Stimulated activated CD8-positive, alpha-beta memory T cell treated with anti-CD3 and anti-CD28 coated beads, Interleukin-4, amount 100 ng/mL, for 1 hour (primary cell): ENCODE measurements around the gene APOA4.
A peak's percentile ranks its signal among the peaks of the same experiment; 100 is the strongest.

ENCODE experiments used
- DNase-seq, 2 donors: peaks; one replicate each; pipeline ENCODE4 v3.0.0-alpha.2; 2020; ENCODE audit warnings: low read depth in 2 of 2, low spot score in 1 of 2

Gene APOA4

DNA sequence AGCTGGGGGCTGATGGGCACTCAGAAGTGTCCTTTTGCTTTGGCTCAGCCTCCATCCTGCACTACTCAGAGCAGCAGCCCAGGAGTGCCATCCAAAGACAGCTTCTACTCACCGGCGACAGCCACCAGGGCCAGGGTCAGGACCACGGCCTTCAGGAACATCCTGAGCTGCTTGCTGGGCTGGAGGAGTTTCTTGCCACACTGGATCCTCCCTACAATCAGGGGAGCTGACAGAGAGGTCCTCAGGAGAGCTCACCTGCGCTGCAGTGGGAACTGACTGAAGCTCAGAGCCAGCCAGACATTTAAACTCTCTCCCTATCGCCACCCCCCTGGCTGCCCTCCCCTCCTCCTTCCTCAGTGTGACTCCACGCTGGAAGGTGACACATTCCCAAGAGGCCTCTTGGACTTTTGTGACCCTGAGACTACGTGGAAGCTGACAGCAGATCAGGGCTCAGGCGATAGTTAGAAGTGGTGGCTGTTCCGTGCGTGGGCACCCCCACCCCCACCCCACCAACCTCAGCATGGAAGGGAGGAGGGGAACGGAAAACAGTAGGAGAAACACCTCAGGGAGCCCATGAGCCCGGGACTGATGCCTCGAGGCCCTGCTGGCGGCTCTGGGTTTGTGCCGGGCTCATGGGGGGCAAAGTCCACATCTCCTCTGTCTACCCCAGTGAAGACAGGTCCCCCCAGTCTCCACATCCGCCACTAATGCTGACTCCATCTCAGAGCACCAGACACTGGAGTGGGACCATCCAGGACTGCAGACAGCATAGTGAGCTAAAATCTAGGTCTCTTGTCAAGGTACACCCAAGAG, at the start of gene APOA4:
TSS of gene APOA4 (minus strand) at position 274 of the 813 bp plus-strand sequence. CDS start at position 161, 113 bp downstream.
- DNase-seq = no peak

DNA sequence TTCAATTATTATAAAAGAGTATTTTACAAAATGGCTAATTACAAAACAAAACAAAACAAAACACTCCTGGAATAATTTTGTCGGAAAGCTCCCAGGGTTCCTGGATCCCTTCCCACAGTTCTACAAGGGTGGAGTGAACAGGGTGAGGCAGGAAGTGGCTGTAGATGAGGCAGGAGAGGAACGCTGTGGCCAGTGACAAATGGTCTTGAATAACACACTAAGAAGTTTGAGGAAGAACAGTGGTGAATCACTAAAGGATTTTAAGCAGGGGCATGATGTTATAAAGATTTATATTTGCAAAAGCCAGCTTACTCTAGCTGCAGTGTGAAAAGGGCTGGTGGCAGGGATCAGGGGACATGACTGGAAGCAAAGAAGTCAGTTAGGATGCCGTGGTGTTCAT, 48.1 kb upstream of the APOA4 start:
- DNase-seq = no peak

DNA sequence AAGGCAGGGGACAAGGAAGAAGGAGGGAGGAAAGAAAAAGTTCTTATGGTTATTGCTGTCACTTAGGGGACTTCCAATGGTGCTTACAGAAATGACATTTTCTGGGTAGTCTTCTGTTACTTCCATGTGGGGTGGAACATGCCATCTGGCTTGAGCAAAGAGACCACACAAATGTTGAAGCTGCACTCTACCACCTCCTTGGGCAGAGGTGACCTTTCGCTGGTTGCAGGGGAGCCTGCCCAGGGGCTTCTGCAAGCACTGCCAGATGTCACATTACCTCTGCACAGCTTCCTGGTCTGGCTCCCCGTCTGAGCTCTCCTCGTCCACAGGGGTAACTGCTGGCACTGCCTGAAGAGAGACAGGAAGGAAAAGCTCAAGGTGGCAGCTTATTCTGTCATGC, 47.0 kb upstream of the APOA4 start:
- no peak for DNase-seq

DNA sequence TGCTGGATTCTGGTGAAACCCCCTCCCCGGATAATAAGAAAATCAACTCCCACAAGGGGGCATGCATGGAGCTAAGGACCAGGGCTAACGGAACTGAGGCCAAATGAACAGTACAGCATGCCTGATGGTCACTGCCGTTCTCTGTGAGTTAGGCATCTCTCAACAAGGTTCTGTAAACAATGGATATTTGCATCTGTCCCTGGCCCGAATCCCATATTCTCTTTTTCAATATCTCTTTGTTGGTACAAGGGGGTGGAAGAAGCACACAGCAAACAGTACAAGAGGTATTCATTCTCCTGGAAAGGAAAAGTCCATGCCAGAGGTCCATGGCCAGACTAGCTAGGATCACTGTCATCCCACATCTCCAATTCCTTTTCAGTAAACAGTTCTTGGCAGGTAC, 46.5 kb upstream of the APOA4 start:
- DNase-seq = no peak

DNA sequence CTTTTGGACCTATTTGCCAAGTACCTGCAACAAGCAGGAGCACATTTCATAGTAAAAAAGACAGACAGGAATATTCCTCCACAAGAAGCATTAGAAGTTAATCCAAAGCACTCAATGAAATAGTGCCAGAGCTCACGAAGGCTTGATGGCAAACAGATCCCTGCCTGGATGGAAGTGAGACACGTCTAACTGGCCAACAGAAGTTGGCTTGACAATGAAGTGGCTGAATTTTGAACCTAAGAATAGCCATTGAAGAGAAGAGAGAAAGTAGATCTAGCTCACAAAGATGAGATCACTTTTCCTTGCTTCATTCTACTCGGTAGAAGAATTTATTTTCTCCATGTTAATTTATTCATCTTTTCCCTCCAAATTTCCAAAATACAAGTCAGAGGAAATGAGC, 45.0 kb upstream of the APOA4 start:
- no peak for DNase-seq

DNA sequence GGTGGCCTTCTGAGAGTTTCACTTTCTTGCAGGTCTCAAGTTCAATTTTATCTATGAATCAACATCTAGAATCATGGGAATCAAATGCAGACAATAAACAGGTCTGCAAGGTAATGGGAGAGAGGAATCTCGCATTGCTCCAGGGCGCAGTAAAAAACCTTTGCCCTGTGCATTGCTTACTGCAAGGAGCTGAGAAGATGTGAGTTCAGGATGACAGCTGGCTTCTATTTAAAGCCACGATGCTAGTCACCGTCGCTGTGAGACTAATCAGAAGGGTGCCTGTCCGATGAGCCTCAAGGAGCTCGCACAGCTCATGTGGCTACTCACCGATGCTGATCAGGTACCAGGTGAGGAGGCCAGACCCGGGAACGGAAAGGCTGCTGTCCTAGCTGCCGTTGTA, 44.5 kb upstream of the APOA4 start:
- no peak for DNase-seq

DNA sequence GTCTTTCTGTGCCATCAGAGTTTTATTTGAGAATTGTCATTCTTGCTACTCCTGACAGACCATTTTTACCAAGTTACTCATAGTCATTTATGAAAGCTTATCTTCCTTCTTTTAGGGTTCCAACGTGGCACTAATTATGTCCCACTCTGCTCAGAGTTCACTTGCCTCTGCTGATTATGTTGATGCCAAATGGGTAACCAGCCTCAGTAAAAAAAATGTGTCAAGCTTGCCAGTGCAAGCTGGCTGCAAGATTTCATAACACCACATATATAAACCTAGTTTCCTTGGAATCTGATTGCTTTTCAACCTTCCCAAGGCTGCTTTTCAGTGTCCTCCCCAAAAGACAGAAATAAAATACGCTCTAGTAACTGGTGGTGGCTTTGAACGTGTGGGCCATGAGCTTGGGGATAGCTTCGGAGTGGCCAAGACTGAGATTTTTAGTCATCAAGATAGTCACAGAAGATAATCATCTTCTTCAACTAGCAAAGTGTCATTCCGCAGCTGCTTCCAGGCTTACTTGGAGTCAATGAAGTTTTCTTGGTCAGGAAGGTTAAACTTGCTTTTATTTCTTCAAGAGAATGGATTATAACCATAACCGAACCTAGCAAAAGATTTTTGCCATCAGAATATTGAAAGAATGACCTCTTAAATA, 43.8 kb upstream of the APOA4 start:
- no peak for DNase-seq

DNA sequence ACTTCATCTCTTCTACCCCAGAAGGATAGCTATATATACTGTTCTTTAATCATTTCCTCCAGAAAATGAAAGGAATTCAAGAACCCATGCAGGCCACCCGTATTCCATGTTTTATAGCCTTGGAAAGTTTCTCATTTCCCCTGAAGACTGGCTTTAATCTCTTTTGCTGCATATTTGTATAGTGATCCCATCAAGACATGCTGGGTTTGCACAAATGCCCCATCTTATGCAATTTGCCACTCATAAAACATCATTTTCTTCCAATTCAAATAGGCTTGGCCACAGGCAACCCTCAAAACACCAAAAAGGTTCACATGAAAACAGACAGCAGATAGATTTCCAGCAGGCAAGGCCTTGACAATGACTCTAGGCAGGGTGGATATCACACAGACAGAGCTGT, 42.6 kb upstream of the APOA4 start:
- no peak for DNase-seq

DNA sequence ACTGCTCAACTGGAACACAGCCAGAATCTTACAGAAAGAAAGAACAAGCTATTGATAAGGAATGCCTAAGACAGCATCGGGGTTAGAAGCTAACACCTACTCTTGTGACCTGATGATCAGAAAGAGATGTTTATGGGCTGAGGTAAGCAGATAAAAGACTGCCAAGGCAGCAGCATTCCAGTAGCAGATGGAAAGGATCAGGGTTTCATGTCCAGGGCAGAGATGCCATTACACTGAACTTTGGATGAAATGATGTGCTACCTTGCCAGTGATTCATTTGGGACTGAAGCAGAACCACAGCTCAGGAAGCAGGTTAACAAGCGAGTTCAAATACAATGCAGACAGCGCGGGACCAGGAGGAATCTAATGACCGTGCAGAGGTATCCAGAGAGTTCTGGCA, 41.4 kb upstream of the APOA4 start:
- DNase-seq = no peak

DNA sequence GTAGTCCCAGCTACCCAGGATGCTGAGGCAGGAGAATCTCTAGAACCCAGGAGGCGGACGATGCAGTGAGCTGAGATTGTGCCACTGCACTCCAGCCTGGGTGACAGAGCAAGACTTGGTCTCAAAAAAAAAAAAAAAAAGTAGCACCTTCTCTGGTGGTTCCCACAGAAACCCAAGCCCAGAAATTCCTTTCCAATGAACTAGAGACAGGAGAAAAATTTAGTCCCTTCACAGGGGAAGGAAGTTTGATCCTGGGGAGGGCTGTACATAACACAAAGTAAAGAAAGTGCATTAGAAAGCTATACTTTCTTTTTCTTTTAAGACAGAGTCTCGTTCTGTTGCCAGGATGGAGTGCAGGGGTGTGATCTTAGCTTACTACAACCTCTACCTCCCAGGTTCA, 39.8 kb upstream of the APOA4 start:
- DNase-seq = no peak

DNA sequence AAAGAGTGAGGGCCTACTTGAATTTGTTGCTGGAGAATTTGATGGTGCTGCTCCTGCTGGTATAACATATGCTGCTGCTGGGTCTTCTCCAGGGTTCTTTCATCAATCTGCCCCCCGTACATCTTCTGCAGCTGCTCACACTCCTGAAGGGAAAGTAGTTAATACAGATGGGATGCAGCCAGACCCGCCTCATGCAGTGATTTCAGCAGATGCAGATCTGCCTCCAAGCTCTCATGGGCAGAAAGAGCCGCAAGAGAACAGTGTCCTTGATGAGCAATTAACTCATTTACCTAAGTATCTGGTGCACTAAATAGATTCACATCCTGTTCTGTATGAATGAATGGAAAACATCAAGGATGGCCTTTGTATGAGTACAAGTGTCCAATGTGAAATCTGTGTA, 39.1 kb upstream of the APOA4 start:
- no peak for DNase-seq

DNA sequence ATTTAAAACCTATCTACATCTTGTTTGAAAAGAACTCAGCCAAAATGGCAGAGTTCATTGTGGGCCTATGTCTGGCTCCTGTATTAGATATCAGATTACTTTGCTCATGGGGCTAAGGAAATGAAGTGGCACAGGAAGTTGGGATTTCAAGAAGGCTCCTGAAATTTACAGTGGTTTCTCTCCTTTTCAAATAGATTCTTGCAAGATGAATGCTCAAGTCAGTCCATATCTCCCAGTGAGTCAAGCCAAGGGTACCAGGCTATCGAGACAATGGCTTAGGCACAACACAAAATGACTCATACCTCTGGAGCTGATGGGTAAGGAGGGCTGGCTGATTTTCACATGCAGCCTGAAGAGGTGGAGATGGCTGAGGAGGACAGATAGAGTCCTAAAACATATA, 38.4 kb upstream of the APOA4 start:
- no peak for DNase-seq

DNA sequence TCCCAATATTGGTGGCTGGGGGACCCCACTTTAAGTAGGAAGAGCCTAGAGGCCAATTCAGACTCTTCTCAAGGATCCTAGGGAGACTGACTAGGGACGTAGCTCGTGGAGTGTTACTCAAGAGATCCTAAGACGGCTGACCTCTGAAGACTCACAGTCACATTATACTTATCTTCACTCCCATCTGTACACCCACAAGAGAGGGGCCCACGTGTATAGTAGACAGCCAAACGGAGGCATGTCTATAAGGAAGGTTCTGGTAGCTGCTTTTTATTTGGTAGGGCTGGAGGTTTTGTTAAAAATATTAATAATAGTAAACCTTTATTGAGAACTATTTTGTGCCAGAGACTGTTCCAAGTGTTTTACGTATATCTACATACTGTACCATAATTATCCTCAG, 37.2 kb upstream of the APOA4 start:
- DNase-seq = no peak

DNA sequence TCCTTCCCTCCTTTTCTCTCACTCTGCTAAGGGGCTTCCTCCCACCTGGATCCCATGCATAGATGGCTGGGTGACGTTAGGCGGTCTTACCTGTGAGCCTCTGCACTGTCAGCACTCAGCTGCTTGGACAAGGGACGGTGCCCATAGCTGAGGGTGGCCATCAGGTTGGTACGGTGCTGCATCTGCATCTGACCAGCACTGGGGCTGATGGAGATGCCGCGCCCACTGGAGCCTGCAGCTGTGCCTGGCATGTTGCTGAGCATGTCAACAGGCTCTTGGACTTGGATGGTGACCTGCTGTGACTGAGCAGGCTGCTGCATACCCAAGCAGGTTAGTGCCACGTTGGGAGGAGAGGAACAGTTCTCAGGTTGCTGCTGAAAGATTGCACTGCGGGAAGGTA, 36.1 kb upstream of the APOA4 start:
- DNase-seq = no peak

DNA sequence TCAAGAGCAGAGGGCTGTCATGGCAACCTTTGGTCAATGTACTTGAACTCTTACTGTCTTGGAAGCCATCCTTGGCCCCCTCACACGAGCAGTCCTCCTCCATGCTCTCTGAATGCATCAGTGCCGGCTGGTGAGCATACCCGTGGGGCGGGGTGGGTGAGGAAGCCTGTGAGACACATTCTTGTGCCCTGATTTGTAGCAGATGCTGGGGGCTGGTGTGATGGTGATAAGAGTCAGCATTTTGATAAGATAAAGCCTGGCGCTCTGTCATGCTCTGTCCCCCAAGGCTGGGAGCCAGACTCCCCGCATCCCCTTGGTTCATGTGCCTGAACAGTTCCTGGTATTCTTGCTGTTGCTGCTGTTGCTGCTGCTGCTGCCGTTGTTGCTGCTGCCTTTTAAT, 34.8 kb upstream of the APOA4 start:
- no peak for DNase-seq

DNA sequence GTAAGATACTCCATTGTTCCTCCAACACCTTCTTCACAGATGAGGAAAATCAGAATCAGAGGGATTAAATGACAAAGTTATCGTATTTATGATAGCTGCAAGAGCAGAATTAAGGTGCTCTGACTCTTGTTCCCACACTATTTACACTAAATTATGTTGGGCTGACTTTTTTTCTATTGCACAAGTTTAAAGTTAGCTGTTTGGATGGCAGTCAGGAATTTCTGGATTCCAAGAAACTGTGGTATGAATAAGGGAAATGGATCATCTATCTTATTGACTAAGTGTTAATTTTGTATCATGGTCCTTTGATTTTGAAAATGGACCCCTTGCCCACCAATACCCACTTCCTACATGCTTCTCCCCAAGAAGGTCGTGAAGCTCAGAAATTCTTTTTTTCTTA, 34.2 kb upstream of the APOA4 start:
- DNase-seq = no peak

DNA sequence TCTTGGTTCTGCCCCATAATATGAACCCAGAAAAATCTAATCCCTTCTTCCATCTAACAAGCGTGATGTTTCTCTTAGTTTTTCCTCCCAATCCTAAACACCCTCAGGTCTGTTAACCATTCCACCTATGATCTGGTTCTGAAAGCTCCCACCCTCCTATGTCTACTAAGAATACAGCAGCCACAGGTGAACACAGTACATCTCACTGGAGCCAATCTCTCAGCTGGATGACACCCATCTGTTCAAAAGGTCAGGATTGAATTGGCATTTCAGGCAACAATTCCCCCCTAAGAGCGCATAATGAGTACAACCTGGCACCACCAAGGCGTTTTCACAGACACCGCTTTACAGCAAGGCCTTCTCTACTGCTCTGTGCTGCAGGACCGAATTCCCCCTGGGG, 33.3 kb upstream of the APOA4 start:
- no peak for DNase-seq

DNA sequence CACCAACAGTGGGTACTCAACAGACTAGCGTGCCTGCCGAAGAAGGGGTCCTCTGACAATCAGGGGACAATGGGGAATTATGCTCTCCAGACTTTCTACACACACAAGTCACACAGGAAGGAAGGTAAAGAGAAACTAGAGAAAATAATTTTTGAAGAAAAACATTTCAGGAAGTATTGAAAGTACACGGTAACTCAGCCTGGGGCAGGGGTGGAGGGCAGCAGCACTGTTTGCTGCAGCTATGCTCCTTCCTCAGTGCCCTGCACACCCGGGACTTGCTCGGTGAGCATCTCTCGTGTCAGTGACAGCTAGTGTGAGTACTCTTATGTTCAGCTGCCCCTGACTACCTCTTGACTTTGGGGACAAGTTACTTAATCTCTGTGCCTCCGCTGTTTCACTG, 32.3 kb upstream of the APOA4 start:
- no peak for DNase-seq

DNA sequence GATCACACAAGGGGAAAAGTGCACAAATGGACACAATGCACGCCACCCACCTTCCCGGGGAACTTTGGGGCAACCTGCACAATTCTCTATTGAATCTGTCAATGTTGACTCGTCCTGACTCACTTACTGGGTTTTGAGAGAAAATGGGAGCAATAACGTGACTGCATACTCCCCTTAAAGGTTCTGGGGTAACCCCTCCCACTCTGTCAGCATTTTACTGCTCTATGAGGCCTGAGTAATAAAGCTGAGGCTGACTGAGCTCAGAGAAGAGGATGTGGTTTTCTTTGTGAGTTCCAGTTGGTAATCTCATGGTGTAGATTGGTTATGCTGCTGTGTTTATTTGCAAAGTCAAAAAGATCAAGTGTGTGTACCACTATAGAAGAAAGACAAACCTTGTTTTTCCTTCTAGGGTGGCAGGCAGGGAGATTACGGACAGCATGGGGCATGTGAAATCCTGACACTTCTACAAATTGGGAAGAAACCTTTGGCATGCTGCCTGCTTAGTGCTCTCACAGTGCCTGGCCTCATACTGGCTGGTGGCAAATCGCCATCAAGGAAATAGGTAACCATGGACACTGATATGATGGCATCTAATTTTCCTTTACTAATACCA, 30.5 kb upstream of the APOA4 start:
- peak in 1 of 2 donors; percentile 27 for DNase-seq

DNA sequence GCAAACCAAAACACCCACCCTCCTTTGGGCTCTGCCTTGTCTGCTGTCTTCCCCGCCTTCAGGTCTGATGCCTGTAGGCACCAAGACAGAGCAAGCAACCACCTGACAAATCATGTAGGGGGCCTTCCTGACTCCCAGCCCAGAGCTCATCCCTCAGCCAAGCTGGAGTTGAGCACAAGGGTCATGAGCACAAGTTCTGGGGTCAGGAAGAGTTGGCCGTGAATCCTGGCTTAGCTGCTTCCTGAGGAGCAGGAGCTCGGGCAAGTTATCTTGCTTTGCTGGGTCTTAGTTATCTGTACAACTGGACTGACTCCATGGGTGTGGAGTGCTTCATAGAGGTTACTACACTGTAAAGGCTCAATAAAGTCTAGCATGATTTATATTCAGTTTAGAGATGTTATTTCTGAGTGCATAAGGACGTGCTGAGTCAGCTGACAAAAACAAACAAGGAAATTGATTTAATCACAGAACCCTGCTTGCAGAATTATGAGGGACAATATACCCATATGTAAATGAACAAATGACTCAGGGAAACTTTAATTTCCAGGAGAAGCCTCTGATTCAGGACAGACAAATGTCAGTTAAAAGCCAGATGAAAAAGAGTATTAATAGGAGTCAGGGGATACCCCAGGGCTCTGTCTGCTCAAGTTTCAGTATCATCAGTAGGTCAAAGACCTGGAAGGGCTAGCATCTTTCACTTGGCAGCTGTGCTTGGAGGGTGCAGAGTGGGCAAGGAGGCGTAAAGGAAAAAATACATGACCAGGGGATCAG, 29.3 kb upstream of the APOA4 start:
- no peak for DNase-seq

DNA sequence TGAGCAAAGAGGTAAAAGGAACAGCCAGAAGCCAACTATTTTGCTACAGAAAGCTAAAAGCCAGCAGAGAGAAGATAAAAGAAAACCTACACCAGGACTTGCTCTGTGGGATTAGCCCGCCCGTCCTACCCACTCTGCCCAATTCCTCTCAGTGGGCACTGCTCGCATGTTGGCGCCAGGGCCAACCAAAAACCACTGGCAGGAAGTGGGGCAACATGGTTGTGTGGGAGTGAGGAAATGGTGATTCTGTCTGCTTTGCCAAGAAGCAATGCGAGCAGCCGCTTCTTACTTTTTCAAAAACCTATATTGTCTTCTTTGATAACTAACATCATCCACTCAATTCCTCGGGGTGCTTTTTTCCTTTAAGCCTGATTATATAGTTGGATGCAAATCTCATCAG, 28.5 kb upstream of the APOA4 start:
- peak in 1 of 2 donors; percentile 21 for DNase-seq

DNA sequence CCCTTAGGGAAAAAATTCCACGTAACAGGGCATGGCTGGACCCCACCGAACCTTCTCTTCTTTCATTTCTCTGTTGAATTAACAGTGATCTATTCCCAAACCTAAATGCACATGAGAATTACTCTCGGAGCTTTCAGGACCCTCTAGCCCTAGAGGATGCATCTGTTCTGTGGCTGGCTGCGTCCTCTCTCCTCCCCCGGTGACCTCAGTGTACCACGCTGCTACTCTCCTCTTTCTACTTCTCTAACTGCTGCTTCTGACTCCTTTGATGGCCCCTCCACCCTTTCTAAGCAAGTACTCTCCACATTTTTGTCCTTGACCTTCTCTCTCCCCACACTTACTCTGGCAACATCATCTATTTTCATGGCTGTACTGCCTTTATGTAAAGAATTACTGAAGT, 26.4 kb upstream of the APOA4 start:
- no peak for DNase-seq
